ENCODE measurements around the gene MEGF11.

GRCh38 chr15:66170716-66171115 is 82.8 kb downstream of the MEGF11 start:
- TF ChIP-seq MYC (IDR thresholded peaks at IDR 0.05; ENCODE audit: borderline replicate concordance, low read length), result no peak
- no peak for TF ChIP-seq EP300 (IDR thresholded peaks at IDR 0.05)
- no peak for TF ChIP-seq NR3C1 (IDR thresholded peaks at IDR 0.05)
- TF ChIP-seq POLR2A (IDR thresholded peaks at IDR 0.05; ENCODE audit: low read length), result no peak
- TF ChIP-seq CTCF (IDR thresholded peaks at IDR 0.05), result no peak
